Stimulated activated naive CD8-positive, alpha-beta T cell treated with anti-CD3 and anti-CD28 coated beads, Interleukin-15, amount 100 ng/mL, for 72 hours (primary cell): ENCODE data around the gene PLEKHA7.

Experiments used
- ATAC-seq: fragments of 150-1000 bp; cut with Tn5 transposase; 2 replicates; pipeline ENCODE4 v1.10.0; 2021; ENCODE audit warnings: mild to moderate bottlenecking, moderate library complexity
- DNase-seq, 2 donors: peaks; one replicate each; pipeline ENCODE4 v3.0.0; 2021 to 2022
- H3K27ac Mint-ChIP-seq, 2 donors: one replicate each; pipeline ENCODE4 v1.8.0; 2022; ENCODE audit warnings: mild to moderate bottlenecking in 2 of 2, mixed read lengths in 2 of 2, moderate library complexity in 2 of 2
- H3K27me3 Mint-ChIP-seq: one replicate; pipeline ENCODE4 v1.8.0; 2022; ENCODE audit warnings: mixed read lengths
- H3K4me1 Mint-ChIP-seq: one replicate; pipeline ENCODE4 v1.8.0; 2022; ENCODE audit warnings: mild to moderate bottlenecking, mixed read lengths
- H3K4me3 Mint-ChIP-seq, 2 donors: one replicate each; pipeline ENCODE4 v1.8.0; 2022; ENCODE audit warnings: mild to moderate bottlenecking in 2 of 2, mixed read lengths in 2 of 2, moderate library complexity in 1 of 2
- H3K9me3 Mint-ChIP-seq, 2 donors: one replicate each; pipeline ENCODE4 v1.8.0; 2022; ENCODE audit warnings: mixed read lengths in 2 of 2

The PLEKHA7 gene

DNA sequence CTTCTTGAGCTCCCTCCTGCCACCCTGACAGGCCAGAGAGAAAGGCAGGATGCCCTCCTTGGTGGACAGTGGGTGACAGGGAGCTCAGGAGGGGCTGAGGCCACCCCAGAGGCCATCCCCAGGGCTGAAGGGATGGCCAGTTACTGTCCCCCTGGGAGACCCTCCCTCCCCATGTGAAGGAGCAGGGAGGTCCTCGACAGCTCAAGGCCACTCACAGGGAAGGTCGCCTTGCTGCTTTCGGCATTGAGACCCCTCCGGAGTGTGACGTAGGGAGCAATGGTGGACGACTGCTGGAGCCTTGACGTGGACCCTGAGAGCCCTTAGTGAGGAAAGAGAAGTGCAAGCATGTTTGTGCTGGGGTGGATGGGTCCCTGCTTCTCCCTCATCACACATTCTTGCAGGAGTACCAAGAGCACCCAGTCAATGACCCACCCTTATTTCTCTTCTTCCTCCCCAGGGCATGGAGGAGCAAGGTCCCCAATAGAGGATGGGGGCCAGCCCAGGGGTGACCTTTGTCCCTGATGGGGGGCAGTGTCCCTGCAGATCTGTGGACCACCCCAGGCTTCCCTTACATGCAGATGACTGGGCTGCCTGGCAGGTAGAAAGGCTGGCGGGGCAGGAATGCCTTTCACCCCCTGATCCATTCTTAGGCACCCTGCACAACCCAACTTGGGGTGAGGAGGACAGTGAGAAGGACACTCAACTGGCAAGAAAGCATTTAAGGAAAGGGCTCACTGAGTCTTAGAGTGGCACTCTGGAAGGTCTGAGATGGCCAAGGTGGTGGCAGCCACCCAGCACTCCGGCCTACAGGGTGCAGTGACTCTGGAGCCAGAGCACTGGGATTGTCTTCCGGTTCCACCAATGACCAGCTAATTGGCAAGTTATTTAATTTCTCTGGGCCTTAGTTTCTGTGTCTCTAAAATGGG lies 224.4 kb downstream of the PLEKHA7 start:
- DNase-seq (no peak), ATAC-seq (no peak)
- H3K4me3 Mint-ChIP-seq: no peak overlapping the region
- H3K27ac Mint-ChIP-seq: peak overlapping the region in 1 of 2 donors; percentile 37
- no peaks in the 10 kb centered on the region for H3K27me3 Mint-ChIP-seq
- H3K4me1 Mint-ChIP-seq: peaks cover 13% of the 10 kb centered on the region
- no peaks in the 10 kb centered on the region for H3K9me3 Mint-ChIP-seq

- H3K9me3 Mint-ChIP-seq: no peaks in the 10 kb centered on the region
- no peaks in the 10 kb centered on the region for H3K27me3 Mint-ChIP-seq
- peaks cover 10% of the 10 kb centered on the region for H3K4me1 Mint-ChIP-seq
- ATAC-seq: no peak
- H3K4me3 Mint-ChIP-seq: no peak overlapping the region
- peak overlapping the region in 1 of 2 donors; percentile 51 for H3K27ac Mint-ChIP-seq
- DNase-seq: no peak
These were observed 225.2 kb downstream of the PLEKHA7 start for GRCh38 chr11:16789063-16789420.

- Mint-ChIP-seq H3K9me3 (no peaks in the 10 kb centered on the region), H3K4me3 (no peak overlapping the region), H3K27ac (peak overlapping the region in 1 of 2 donors; percentile 51), H3K27me3 (no peaks in the 10 kb centered on the region), H3K4me1 (peaks cover 10% of the 10 kb centered on the region)
- peak; percentile 48 to 53 for DNase-seq
- ATAC-seq: peak; percentile 69
These were observed 225.8 kb downstream of the PLEKHA7 start for GRCh38 chr11:16788141-16789062.

DNA sequence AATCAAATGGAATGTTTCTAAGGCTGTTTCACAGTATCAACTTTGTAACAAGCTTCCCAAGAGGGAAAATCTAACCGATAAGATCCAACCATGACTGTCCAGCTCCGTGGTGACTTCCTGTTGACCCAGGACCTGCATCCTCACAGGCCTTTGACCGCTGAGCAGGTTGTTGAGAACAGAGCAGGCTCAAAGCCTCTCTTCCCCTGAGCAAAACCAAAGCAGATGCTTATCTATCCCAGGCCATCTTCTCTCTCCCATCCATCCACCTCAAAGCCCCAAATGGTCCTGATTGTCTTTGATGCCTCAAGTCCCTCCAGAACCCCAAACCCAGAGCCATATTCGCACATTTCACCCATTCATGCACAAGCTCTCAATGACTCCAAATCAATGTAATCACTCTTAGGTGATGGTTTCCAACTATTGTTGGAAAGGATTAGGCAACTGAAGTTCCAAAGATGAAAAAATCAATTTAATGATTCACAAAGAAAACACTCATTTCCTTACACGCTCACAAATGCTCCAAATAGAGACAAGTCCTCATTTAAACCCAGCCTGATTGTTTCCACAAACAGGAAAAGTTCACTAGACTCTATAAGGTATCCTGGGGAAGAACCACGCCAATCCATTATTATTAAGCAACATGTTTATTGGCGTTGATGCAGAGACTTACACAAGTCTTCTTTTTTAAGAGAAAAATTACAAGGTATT lies 227.0 kb downstream of the PLEKHA7 start:
- H3K27me3 Mint-ChIP-seq: no peaks in the 10 kb centered on the region

DNA sequence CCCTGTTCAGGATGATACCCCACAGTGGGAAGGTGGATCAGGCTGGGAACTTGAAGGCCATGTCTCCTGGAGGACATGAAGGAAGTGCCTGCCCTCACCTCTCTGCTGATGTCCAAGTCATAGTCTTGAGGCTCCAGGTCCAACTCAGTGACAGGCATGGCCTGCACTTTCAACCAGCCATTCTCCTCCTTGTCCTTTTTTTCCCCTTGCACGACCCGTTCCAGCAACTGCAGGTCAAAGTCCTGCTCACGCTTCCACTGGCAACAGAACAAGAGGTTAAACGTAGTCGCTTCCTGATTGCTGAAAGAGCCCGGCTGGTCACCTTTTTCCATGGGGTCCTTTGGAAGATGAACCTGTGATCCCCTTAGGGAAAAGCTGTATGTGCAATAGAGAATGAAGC lies 228.1 kb downstream of the PLEKHA7 start:
- no peaks in the 10 kb centered on the region for H3K9me3 Mint-ChIP-seq
- H3K4me1 Mint-ChIP-seq: peaks cover under 1% of the 10 kb centered on the region
- no peak overlapping the region for H3K27ac Mint-ChIP-seq
- H3K4me3 Mint-ChIP-seq: no peak overlapping the region
- H3K27me3 Mint-ChIP-seq: no peaks in the 10 kb centered on the region
- DNase-seq (no peak), ATAC-seq (no peak)

More for the DNA sequence above, 227.0 kb downstream of the PLEKHA7 start:
- no peak for ATAC-seq
- no peak for DNase-seq
- no peak overlapping the region for H3K27ac Mint-ChIP-seq
- peaks cover 10% of the 10 kb centered on the region for H3K4me1 Mint-ChIP-seq
- H3K4me3 Mint-ChIP-seq: no peak overlapping the region
- H3K9me3 Mint-ChIP-seq: no peaks in the 10 kb centered on the region

GRCh38 chr11:16785520-16786128 lies 228.6 kb downstream of the PLEKHA7 start:
- Mint-ChIP-seq H3K9me3 (no peaks in the 10 kb centered on the region), H3K27ac (no peak overlapping the region), H3K27me3 (no peaks in the 10 kb centered on the region), H3K4me3 (no peak overlapping the region), H3K4me1 (no peaks in the 10 kb centered on the region)
- DNase-seq: peak; percentile 51 to 52
- peak; percentile 73 for ATAC-seq

DNA sequence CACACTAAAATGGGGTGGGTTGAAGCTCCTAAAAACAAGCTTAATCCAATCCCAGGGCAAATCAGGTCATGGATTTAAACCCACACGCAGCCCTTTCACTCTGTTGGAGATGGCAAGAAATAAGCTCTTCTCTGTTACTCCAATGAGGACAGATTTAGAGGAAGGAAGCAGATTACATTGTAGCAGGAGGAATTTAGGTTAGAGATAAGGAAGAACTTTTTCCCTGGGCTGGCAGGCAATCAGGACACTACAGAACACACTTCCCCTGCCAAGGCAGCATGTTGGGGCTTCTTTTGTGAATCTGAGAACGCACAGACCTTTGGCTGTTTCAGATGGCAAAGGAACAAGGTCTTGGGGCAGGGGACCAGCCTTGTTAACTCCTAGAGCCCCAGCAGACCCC lies 229.5 kb downstream of the PLEKHA7 start:
- no peak for ATAC-seq
- Mint-ChIP-seq H3K4me3 (no peak overlapping the region), H3K27ac (no peak overlapping the region), H3K27me3 (no peaks in the 10 kb centered on the region), H3K9me3 (no peaks in the 10 kb centered on the region), H3K4me1 (no peaks in the 10 kb centered on the region)
- no peak for DNase-seq

DNA sequence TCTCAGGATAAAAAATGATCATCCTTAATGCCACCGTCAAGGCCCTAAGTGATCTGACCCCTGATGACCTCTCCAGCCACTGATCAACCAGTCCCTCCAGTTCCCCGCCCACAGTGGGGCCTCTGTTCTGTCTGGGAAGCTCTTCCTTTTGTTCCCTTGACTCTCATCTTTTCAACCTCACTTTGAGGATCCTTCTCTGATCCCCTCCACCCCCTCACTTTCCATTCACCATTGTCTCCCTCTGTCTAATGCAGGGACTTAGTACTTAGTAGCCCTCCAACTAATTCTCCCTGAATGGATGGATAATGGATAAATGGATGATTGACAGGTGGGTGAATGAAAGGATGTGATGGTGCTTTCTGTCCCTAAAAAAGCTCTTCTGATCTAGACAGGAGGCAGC lies 230.1 kb downstream of the PLEKHA7 start:
- H3K27me3 Mint-ChIP-seq: no peaks in the 10 kb centered on the region
- ATAC-seq (no peak), DNase-seq (no peak)
- no peaks in the 10 kb centered on the region for H3K9me3 Mint-ChIP-seq
- no peak overlapping the region for H3K27ac Mint-ChIP-seq
- H3K4me1 Mint-ChIP-seq: no peaks in the 10 kb centered on the region
- no peak overlapping the region for H3K4me3 Mint-ChIP-seq

GRCh38 chr11:16783321-16783801 lies 230.9 kb downstream of the PLEKHA7 start:
- no peak for DNase-seq

GRCh38 chr11:16781936-16782919 lies 232.0 kb downstream of the PLEKHA7 start:
- no peak for DNase-seq

More at GRCh38 chr11:16783321-16783801, 230.9 kb downstream of the PLEKHA7 start:
- Mint-ChIP-seq H3K9me3 (no peaks in the 10 kb centered on the region), H3K4me1 (no peaks in the 10 kb centered on the region), H3K4me3 (no peak overlapping the region), H3K27ac (no peak overlapping the region), H3K27me3 (no peaks in the 10 kb centered on the region)
- no peak for ATAC-seq

DNA sequence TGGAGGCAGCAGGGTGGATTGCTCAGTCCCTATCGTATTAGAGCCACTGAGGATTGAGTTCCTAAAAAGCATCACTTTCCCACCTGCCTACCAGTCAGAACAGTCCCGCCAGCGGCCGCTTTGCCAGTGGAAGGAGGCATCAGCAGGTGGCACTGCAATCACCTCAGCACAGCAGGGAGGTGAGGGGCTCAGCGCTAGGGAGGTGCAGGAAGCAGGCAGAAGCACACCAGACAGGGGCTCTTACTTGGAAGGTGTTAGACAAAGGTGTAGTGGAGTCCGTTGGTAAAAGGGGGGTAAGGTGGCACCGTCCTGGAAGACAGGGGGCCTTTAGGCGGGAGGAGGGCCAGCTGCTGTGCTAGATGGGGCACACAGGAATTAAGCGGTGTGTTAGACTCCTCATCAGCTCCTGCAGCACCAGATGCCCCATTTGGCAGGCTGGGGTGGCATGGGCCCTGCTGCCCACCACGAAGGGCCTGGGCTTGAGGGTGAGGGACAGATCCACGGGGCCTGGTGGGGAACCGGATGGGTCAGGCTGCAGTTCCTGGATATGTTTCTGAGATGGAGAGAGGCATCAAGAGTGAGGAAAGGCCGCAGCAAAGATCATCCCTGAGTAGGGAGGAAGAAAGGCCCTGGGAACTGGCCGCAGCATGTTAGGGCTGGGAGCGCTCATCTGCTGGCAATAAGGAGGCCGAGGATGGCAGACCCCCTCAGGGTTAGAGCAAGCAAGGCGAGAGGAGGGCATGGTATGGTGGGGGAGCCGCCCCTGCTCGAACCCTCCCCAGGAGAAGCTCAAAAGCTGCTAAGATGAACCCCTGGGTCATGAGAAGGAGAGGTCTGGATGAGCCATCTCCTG lies 233.3 kb downstream of the PLEKHA7 start:
- Mint-ChIP-seq H3K27me3 (no peaks in the 10 kb centered on the region), H3K9me3 (no peaks in the 10 kb centered on the region), H3K4me1 (no peaks in the 10 kb centered on the region), H3K27ac (peak overlapping the region in 1 of 2 donors; percentile 39), H3K4me3 (no peak overlapping the region)
- DNase-seq: no peak
- ATAC-seq: no peak

More at GRCh38 chr11:16781936-16782919, 232.0 kb downstream of the PLEKHA7 start:
- H3K9me3 Mint-ChIP-seq: no peaks in the 10 kb centered on the region
- no peak overlapping the region for H3K27ac Mint-ChIP-seq
- no peak overlapping the region for H3K4me3 Mint-ChIP-seq
- no peaks in the 10 kb centered on the region for H3K27me3 Mint-ChIP-seq
- ATAC-seq: no peak
- no peaks in the 10 kb centered on the region for H3K4me1 Mint-ChIP-seq

DNA sequence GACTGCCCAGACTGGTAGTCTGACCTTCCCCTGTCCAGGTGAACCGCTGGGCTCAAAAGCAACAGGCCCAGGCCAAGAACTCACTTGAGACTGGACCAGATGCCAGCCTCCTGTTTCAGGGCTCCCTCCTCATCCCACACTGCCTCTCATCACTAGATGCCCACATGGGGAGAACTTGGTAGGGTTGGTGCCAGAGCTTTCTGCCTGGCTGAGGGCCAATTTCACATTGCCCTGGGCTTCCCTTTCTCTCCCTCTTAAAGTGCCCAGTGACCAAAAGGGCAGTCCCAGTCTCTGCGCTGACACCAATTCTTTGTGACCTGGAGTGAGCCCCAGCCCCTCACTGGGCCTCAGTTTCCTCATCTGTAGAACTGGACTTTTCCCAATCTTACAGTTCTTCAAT lies 234.1 kb downstream of the PLEKHA7 start:
- DNase-seq (no peak), ATAC-seq (no peak)
- H3K9me3 Mint-ChIP-seq: no peaks in the 10 kb centered on the region
- no peaks in the 10 kb centered on the region for H3K4me1 Mint-ChIP-seq
- no peak overlapping the region for H3K4me3 Mint-ChIP-seq
- no peak overlapping the region for H3K27ac Mint-ChIP-seq
- H3K27me3 Mint-ChIP-seq: no peaks in the 10 kb centered on the region

GRCh38 chr11:16779436-16779835 lies 234.8 kb downstream of the PLEKHA7 start:
- H3K27ac Mint-ChIP-seq: no peak overlapping the region
- no peaks in the 10 kb centered on the region for H3K4me1 Mint-ChIP-seq
- ATAC-seq (no peak), DNase-seq (no peak)
- no peaks in the 10 kb centered on the region for H3K9me3 Mint-ChIP-seq
- H3K4me3 Mint-ChIP-seq: no peak overlapping the region
- H3K27me3 Mint-ChIP-seq: no peaks in the 10 kb centered on the region
